ENCODE data around the gene HMCN2. TPM values are rescaled to one million over a fixed set of nuclear protein-coding genes. Genes with fewer than 3 reads are reported as not detected.

HMCN2 gene
- polyA plus RNA-seq, 2 of the 4 experiments (the other 2 are of a cell fraction), result 0.01 TPM; not detected in 1

DNA sequence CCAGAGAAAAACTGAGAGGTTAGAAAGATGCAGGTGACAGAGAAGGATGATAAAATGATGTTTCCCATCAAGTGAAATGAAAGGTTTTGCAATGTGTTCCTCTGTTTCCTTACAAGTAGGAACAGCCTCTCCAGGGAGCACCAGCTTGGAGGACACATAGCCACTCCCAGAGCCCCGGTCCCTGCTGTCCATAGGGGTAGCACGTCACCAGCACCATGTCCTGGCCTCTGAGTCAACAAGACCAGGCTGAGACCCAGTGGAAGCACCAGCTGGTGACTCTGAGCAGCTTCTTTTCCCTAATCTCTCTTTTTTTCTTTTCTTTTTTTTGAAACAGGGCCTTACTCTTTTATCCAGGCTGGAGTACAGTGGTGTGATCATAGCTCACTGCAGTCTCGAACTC is 19.4 kb upstream of the HMCN2 start (continued):
- TF ChIP-seq, protein P1, sequence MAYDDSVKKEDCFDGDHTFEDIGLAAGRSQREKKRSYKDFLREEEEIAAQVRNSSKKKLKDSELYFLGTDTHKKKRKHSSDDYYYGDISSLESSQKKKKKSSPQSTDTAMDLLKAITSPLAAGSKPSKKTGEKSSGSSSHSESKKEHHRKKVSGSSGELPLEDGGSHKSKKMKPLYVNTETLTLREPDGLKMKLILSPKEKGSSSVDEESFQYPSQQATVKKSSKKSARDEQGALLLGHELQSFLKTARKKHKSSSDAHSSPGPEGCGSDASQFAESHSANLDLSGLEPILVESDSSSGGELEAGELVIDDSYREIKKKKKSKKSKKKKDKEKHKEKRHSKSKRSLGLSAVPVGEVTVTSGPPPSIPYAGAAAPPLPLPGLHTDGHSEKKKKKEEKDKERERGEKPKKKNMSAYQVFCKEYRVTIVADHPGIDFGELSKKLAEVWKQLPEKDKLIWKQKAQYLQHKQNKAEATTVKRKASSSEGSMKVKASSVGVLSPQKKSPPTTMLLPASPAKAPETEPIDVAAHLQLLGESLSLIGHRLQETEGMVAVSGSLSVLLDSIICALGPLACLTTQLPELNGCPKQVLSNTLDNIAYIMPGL (CRISPR knock-in tag; IDR thresholded peaks at IDR 0.05; ENCODE audit: borderline replicate concordance), result no peak
- TF ChIP-seq SREBF2 (IDR thresholded peaks at IDR 0.05), result no peak
- no peak for TF ChIP-seq CHD4 (IDR thresholded peaks at IDR 0.05; ENCODE audit: borderline replicate concordance)

DNA sequence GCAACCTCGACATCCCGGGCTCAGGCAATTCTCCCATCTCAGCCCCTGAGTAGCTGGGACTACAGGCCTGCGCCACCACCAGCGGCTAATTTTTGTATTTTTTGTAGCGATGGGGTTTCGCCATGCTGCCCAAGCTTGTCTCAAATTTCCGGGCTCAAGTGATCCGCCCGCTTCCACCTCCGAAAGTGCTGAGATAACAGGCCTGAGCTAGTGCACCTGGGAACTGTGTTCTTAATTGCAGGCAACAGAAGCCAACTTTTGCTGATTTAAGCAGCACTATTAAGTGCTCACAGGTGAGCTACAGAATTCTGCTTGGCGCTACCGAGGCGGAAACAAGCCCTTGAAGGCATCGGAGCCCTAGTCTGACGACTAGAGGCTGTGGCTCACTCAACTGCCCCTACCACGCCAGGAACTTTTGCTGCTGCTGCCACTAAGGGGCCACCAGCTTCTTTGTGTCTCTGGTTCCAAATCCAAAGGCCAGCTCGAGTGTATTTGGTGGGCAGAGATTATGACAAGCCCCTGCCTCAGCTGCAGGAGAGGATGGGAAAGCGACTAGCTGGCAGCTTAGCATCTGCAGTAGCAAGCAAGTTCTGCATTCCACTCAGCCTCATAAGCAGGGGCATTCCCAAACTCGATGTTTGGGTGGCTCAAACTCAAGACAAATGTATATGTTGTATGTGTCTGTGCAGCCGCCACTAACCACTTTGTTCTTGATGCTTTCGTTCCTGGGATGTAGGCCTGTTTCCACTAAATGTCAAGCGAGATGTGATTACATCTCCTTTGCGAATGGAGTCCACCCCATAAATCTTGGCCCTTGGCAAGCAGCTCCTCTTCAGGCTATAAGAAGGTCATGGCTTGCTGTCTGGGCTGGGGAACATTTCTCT is 10.6 kb upstream of the HMCN2 start:
- Histone ChIP-seq H3K9me3 (peaks cover 3% of the 10 kb centered on the region; the same call in 1 of the 3 replicates), H3K4me2 (no peak overlapping the region), H3K4me3 (no peak overlapping the region), H3K4me1 (no peaks in the 10 kb centered on the region), H3K27ac (no peak overlapping the region)
- ATAC-seq, result no peak
- no peak for FAIRE-seq
- 76% methylated on average over 21 of the region's 23 CpGs for WGBS (ENCODE audit: missing lambda C conversion rate)
- TF ChIP-seq HES2 (IDR thresholded peaks at IDR 0.05), result no peak
- ChIA-PET POLR2A (no interaction called here), CTCF (interaction anchor here (1.1 to 5.6 kb wide), 9 partner anchors 9 to 343 kb away, joined by 3 to 46 read pairs (median 4); no protein-coding TSS in a partner anchor)
- DNase-seq (ENCODE audit: low read depth in 1 of 2, low spot score in 1 of 2), result no peak

GRCh38 chr9:130255631-130256134 is 9.9 kb upstream of the HMCN2 start:
- no peak for ATAC-seq
- POLR2A ChIA-PET, result no interaction called here
- no peak for TF ChIP-seq EP300 (IDR thresholded peaks at IDR 0.05)
- no peak for TF ChIP-seq NFE2L2 (conservative IDR thresholded peaks at IDR 0.05; ENCODE audit: low read length)
- TF ChIP-seq FOSL2 (IDR thresholded peaks at IDR 0.05), result no peak
- no peak for TF ChIP-seq FOSL2 (CRISPR knock-in tag; IDR thresholded peaks at IDR 0.05)
- TF ChIP-seq FOXS1 (CRISPR knock-in tag; IDR thresholded peaks at IDR 0.05), result no peak
- no peak for TF ChIP-seq BHLHE40 (IDR thresholded peaks at IDR 0.05; ENCODE audit: low read depth, low read length)
- no peak for TF ChIP-seq RFX5 (IDR thresholded peaks at IDR 0.05)
- no peak for TF ChIP-seq NPAS2 (CRISPR knock-in tag; IDR thresholded peaks at IDR 0.05; ENCODE audit: borderline replicate concordance)
- no peak for TF ChIP-seq KDM5A (IDR thresholded peaks at IDR 0.05)
- TF ChIP-seq HOXB13 (CRISPR knock-in tag; IDR thresholded peaks at IDR 0.05; ENCODE audit: low read depth), result no peak
- TF ChIP-seq, protein P2, sequence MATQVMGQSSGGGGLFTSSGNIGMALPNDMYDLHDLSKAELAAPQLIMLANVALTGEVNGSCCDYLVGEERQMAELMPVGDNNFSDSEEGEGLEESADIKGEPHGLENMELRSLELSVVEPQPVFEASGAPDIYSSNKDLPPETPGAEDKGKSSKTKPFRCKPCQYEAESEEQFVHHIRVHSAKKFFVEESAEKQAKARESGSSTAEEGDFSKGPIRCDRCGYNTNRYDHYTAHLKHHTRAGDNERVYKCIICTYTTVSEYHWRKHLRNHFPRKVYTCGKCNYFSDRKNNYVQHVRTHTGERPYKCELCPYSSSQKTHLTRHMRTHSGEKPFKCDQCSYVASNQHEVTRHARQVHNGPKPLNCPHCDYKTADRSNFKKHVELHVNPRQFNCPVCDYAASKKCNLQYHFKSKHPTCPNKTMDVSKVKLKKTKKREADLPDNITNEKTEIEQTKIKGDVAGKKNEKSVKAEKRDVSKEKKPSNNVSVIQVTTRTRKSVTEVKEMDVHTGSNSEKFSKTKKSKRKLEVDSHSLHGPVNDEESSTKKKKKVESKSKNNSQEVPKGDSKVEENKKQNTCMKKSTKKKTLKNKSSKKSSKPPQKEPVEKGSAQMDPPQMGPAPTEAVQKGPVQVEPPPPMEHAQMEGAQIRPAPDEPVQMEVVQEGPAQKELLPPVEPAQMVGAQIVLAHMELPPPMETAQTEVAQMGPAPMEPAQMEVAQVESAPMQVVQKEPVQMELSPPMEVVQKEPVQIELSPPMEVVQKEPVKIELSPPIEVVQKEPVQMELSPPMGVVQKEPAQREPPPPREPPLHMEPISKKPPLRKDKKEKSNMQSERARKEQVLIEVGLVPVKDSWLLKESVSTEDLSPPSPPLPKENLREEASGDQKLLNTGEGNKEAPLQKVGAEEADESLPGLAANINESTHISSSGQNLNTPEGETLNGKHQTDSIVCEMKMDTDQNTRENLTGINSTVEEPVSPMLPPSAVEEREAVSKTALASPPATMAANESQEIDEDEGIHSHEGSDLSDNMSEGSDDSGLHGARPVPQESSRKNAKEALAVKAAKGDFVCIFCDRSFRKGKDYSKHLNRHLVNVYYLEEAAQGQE (IDR thresholded peaks at IDR 0.05), result no peak
- TF ChIP-seq ZNF302 (CRISPR knock-in tag; IDR thresholded peaks at IDR 0.05), result no peak
- no peak for TF ChIP-seq BCL3 (IDR thresholded peaks at IDR 0.05)
- TF ChIP-seq SMC3 (IDR thresholded peaks at IDR 0.05), result no peak
- TF ChIP-seq RNF2 (IDR thresholded peaks at IDR 0.05; ENCODE audit: borderline replicate concordance, low read depth), result no peak
- TF ChIP-seq CHD2 (IDR thresholded peaks at IDR 0.05; ENCODE audit: low read length, partially characterized antibody), result no peak
- TF ChIP-seq JUN (IDR thresholded peaks at IDR 0.05), result no peak
- no peak for TF ChIP-seq CBX8 (IDR thresholded peaks at IDR 0.05)
- TF ChIP-seq PHF8 (IDR thresholded peaks at IDR 0.05; ENCODE audit: borderline replicate concordance, low read depth), result no peak
- Histone ChIP-seq H3K27ac (no peak overlapping the region), H3K4me3 (no peak overlapping the region), H3K4me2 (no peak overlapping the region), H3K4me1 (no peaks in the 10 kb centered on the region), H3K9me3 (peaks cover 3% of the 10 kb centered on the region; the same call in 1 of the 3 replicates)
- CTCF ChIA-PET, result interaction anchor here (1.1 to 5.6 kb wide), 9 partner anchors 9 to 344 kb away, joined by 3 to 46 read pairs (median 4); no protein-coding TSS in a partner anchor
- whole genome bisulfite sequencing (ENCODE audit: missing lambda C conversion rate), result 19% methylated on average over 5 of the region's 5 CpGs
- FAIRE-seq, result no peak
- DNase-seq (ENCODE audit: low read depth in 1 of 2, low spot score in 1 of 2), result no peak
